HG02571 (cell line): ENCODE measurements around the gene LGALS7B.

Source experiments
- ATAC-seq: cut with Tn5 transposase; IDR thresholded peaks from one replicate; pipeline ENCODE4 v1.9.1; 2021; ENCODE audit warnings: mild to moderate bottlenecking, moderate library complexity; ENCODE audit not compliant: unreplicated experiment

Gene LGALS7B

GRCh38 chr19:38839816-38840582 is 51.0 kb downstream of the LGALS7B start:
- ATAC-seq: no peak

GRCh38 chr19:38840583-38840968 is 51.6 kb downstream of the LGALS7B start:
- no peak for ATAC-seq
